Type B pancreatic cell (in vitro differentiated cells): Measurements from ENCODE around the gene SIK3. TPM values are rescaled to one million over a fixed set of nuclear protein-coding genes. Genes with fewer than 3 reads are reported as not detected.
A peak's percentile ranks its signal among the peaks of the same experiment; 100 is the strongest.

Source experiments
- DNase-seq: peaks from one replicate; pipeline ENCODE4 v3.0.0; 2021; ENCODE audit warnings: mixed read lengths; ENCODE audit not compliant: unreplicated experiment; ENCODE audit errors: extremely low spot score
- H3K27ac Mint-ChIP-seq: 2 replicates; pipeline ENCODE4 v1.8.0; 2021; ENCODE audit warnings: mild to moderate bottlenecking, mixed read lengths
- H3K27me3 Mint-ChIP-seq: 2 replicates; pipeline ENCODE4 v1.8.0; 2021; ENCODE audit warnings: mixed read lengths
- H3K36me3 Mint-ChIP-seq: 2 replicates; pipeline ENCODE4 v1.8.0; 2021; ENCODE audit warnings: mixed read lengths
- H3K4me1 Mint-ChIP-seq: one replicate; pipeline ENCODE4 v1.8.0; 2021; ENCODE audit warnings: mixed read lengths; ENCODE audit not compliant: unreplicated experiment
- H3K4me3 Mint-ChIP-seq: 2 replicates; pipeline ENCODE4 v1.8.0; 2021; ENCODE audit warnings: mild to moderate bottlenecking, mixed read lengths
- H3K9me3 Mint-ChIP-seq: 2 replicates; pipeline ENCODE4 v1.8.0; 2021; ENCODE audit warnings: mixed read lengths
- CTCF ChIP-seq: fragments of 200-600 bp; sonication (generic); conservative IDR thresholded peaks from 2 replicates; pipeline ENCODE4 v1.5.0; 2021; ENCODE audit warnings: antibody characterized with exemption, mild to moderate bottlenecking
- total RNA-seq: library from RNA; stranded (reverse); gene quantifications from 2 replicates; pipeline ENCODE4 v1.2.1, GENCODE V29; 2021; ENCODE audit warnings: low replicate concordance

SIK3 gene
- total RNA-seq, 1 donor from 2014 or later: 39.9 TPM

DNA sequence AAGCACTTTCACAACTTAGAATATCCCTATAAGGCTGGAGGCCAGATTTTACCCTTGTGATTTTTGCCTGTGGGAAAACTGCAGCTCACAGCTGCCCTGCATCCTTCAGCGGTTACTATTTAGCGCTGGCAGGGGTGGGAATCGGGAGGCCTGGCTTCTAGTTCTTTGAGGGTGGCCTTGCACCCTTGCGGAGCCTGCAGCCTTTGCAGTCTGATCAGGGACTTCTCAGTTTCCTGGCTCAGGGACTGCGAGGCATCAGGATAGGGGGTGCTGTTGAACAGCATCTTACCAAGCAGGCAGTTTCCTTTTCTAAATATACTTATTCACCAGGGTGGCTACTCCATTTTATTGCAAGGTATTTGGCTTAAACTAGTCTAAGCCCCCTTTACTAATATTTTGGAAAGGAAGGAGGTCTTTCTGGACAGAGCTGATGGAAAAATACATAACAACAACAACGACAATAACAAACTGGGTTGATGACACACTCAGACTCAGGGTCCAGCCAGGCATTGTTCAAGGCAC, 257.9 kb downstream of the SIK3 start:
- peak overlapping the region; percentile 43 for H3K27ac Mint-ChIP-seq
- TF ChIP-seq CTCF: no peak

DNA sequence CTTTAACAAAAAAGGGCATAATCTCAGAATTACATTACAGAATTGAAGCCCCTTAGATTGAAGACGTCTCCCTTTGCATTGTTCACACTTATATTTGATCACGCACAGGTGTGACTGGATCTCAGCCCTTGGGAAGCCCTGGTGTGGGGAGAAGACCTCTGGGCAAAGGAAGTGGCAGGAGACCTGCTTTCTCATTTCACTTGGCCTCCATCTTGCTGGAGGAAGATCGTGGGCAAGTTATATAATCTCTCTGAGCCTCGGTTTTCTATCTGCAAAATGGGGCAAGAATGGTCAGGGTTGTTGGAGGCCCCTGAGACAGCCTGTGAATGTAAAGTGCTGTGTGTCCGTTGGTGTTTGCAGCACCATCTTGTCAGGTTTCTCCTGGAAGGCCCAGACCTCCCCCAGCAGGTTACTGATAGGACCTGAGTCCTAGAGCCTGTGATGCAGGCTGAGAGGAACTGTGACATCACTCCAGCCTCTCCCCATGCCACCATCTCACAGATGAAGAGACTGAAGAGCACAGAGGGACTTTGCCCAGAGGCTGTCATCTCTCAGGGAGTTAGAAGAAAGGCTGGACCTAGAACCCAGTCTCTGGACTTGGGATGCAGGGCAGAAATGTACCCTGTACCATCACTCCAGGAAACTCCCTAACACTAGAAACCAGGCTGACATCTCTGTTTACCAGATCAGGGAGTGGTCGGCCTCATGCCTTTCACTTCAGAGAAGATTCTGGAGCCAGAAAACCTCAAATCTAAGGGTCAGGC, 259.7 kb downstream of the SIK3 start:
- Mint-ChIP-seq H3K4me3 (no peak overlapping the region), H3K36me3 (peaks cover 2% of the 10 kb centered on the region), H3K9me3 (no peaks in the 10 kb centered on the region), H3K27me3 (peaks cover 4% of the 10 kb centered on the region), H3K4me1 (peaks cover 13% of the 10 kb centered on the region), H3K27ac (peak overlapping the region; percentile 73)
- TF ChIP-seq CTCF: no peak
- no peak for DNase-seq

More for the DNA sequence above, 257.9 kb downstream of the SIK3 start:
- Mint-ChIP-seq H3K4me3 (no peak overlapping the region), H3K36me3 (peaks cover 9% of the 10 kb centered on the region), H3K4me1 (peaks cover 13% of the 10 kb centered on the region), H3K9me3 (no peaks in the 10 kb centered on the region), H3K27me3 (no peaks in the 10 kb centered on the region)
- no peak for DNase-seq

GRCh38 chr11:116837231-116838091, 260.8 kb downstream of the SIK3 start, which contains the start of gene APOA1:
TSS of gene APOA1 (minus strand) at chr11:116837622. CDS start at chr11:116837387, 235 bp downstream.
- Mint-ChIP-seq H3K4me1 (peaks cover 13% of the 10 kb centered on the region), H3K27ac (peak within 1 kb of the TSS; percentile 73), H3K4me3 (peak within 1 kb of the TSS; percentile 25), H3K27me3 (peaks cover 6% of the 10 kb centered on the region), H3K36me3 (no peaks in the 10 kb centered on the region), H3K9me3 (no peaks in the 10 kb centered on the region)
- DNase-seq: no peak
- TF ChIP-seq CTCF: no peak

- no peak overlapping the region for H3K27ac Mint-ChIP-seq
- no peaks in the 10 kb centered on the region for H3K9me3 Mint-ChIP-seq
- H3K4me3 Mint-ChIP-seq: no peak overlapping the region
- peaks cover 13% of the 10 kb centered on the region for H3K4me1 Mint-ChIP-seq
- no peak for DNase-seq
- no peaks in the 10 kb centered on the region for H3K36me3 Mint-ChIP-seq
- no peak for TF ChIP-seq CTCF
- H3K27me3 Mint-ChIP-seq: peaks cover 6% of the 10 kb centered on the region
These were observed 261.6 kb downstream of the SIK3 start for GRCh38 chr11:116836632-116836991.

GRCh38 chr11:116835791-116836631, 262.2 kb downstream of the SIK3 start:
- peak; percentile 70 for TF ChIP-seq CTCF
- Mint-ChIP-seq H3K27me3 (peaks cover 6% of the 10 kb centered on the region), H3K36me3 (no peaks in the 10 kb centered on the region), H3K4me1 (peaks cover 13% of the 10 kb centered on the region), H3K27ac (peak overlapping the region; percentile 34), H3K4me3 (peak overlapping the region; percentile 68), H3K9me3 (no peaks in the 10 kb centered on the region)
- peak; percentile 87 for DNase-seq
